Measurements from ENCODE around the gene KRTAP4-1.
"Not testable (repeated sequence)": the region's sequence is repeated elsewhere in the genome, so short reads cannot be mapped to it uniquely, and the experiment has no call there.

DNA sequence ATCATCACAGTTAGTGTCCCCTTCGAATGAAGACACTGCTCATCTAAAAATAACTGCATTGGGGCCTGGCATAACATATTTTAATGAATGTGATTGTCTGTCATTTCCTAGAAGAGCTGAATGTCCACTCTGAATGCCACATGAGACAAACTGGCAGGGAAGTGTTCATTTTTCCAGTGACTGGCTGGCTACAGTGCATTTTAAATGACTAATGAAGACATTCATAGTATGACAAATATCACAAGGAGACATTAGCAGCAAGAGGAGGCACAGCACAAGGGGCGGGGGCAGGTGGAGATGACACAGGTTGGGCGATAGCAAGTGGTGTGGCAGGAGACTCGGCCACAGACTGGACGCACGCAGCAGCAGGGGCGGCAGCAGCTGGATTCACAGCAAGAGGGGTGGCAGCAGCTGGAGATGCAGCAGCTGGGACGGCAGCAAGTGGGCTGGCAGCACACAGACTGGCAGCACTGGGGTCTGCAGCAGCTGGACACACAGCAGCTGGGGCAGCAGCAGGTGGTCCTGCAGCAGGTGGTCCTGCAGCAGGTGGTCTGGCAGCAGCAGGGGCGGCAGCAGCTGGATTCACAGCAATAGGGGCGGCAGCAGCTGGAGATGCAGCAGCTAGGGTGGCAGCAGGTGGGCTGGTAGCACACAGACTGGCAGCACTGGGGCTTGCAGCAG lies 35.6 kb downstream of the KRTAP4-1 start:
- not testable (repeated sequence) for TF ChIP-seq CTCF (IDR thresholded peaks at IDR 0.05); EZH2phosphoT487 (IDR thresholded peaks at IDR 0.05; ENCODE audit: borderline replicate concordance, low read depth); YY1 (IDR thresholded peaks at IDR 0.05; ENCODE audit: low read depth); MEF2A (IDR thresholded peaks at IDR 0.05; ENCODE audit: borderline replicate concordance, low read depth); POLR2AphosphoS5 (IDR thresholded peaks at IDR 0.05; ENCODE audit: low read depth, low read length); FOXJ3 (CRISPR knock-in tag; IDR thresholded peaks at IDR 0.05); SIN3A (IDR thresholded peaks at IDR 0.05; ENCODE audit: borderline replicate concordance, low read depth, low read length); FOXM1 (IDR thresholded peaks at IDR 0.05; ENCODE audit: low read depth); RFX5 (IDR thresholded peaks at IDR 0.05; ENCODE audit: low read length); RAD21 (IDR thresholded peaks at IDR 0.05; ENCODE audit: low read length); TAF1 (IDR thresholded peaks at IDR 0.05; ENCODE audit: borderline replicate concordance, low read depth, low read length); RCOR1 (IDR thresholded peaks at IDR 0.05; ENCODE audit: low read length)

All from SK-N-SH (cell line).